GM18502 (cell line): Measurements from ENCODE around the gene TRIM28.
"Not testable (repeated sequence)": the region's sequence is repeated elsewhere in the genome, so short reads cannot be mapped to it uniquely, and the experiment has no call there.

Experiments
- ATAC-seq: cut with Tn5 transposase; IDR thresholded peaks from one replicate; pipeline ENCODE4 v1.9.1; 2021; ENCODE audit warnings: mild to moderate bottlenecking; ENCODE audit not compliant: unreplicated experiment, poor library complexity

TRIM28 gene

DNA sequence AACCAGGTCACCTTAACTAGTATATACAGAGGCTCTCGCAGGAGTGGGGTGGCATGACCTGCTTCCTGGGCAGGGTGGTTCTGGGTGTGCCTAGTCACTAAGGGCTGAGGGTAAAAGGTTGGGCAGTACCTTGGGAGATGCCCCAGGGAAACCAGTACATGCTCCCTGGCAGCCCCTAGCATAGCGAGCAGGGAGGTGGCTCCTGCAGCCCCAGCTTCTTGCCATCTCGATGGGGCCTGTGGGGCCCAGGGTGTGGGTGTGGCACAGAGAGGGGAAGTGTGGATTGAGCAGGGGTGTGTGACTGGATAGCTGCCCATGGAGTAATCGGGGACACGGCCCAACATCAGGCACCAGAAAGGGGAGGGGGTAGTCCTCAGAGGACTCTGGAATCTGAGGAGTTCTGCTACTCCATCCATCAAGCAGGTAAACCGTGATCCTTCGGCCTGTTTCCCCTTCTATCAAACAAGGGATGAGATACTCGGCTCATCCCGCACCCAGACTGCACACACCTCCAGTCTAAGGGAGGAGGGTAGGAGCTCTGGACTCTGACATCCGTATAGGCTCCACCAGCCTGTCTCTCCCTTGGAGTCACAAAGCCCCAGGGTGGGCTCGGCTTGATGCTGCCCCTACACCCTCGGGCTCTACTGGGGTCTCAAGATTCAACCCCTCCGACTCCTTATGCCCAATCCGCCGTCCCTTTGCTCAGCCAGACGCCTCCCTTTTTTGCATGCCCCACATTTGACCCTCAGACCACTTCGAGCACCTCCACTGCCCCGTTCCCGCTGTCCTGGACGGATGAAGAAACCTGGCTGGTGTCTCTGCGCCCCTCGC lies 25.4 kb upstream of the TRIM28 start:
- no peak for ATAC-seq

DNA sequence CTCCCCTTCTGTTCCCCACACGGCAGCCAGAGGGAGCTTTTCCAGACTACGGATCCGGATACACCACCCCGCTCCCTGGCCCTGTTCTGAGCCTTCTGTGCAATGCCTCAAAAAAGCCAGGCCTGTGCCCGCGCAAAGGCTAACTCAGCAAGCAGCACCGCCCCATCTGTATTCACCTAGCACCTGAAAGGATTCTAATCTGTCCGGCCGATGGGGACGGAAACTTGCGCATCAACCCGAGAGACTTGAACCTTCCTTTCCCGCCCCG lies 24.8 kb upstream of the TRIM28 start:
- no peak for ATAC-seq

DNA sequence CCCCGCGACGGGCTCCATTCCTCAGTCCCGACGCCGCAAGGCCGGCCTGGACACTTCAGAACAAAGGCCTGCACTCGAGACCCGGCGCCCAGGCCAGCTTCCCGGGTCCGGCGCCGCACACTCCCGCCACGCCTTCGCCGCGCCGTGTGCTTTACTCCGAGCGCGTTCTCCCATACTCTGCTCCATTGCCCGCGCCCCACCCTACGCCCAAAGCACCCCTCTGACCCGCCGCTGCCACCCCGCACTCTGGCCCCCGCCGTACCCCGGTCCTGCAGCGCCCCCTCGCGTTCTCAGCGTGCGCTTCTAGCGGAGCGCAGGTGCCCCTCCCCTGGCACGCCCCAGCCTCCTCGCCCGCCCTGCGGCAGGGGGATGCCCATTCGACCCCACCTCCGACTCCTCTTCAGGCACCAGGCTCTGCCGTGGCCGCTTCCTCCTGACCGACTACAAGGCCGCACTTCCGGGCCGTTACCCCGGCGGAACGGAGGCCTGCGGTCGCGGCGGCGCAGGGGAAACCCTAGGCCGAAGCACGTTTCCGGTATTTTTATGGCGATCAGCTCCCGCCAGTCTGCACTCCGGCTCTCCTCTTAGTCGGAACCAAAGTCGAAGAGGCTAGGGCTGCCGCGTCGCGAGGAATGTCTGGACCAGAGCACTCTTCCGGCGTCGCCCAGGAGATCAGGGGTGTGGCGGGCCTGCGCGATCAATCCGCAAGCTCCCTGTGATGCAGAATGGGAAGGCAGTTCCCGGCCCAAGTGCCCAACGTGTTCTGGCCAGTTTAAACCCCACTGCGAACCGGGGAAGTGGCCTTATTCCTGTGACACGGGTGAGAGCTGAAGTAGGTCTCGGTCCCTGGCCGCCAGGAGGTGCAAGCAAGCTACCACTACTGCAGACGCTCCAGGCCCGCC lies 24.3 kb upstream of the TRIM28 start, which contains the start of gene ZBTB45:
ZBTB45 (minus strand) TSS at position 456 of the 902 bp plus-strand sequence. CDS start 2,137 bp downstream, outside the sequence.
- ATAC-seq = peak; percentile 76

DNA sequence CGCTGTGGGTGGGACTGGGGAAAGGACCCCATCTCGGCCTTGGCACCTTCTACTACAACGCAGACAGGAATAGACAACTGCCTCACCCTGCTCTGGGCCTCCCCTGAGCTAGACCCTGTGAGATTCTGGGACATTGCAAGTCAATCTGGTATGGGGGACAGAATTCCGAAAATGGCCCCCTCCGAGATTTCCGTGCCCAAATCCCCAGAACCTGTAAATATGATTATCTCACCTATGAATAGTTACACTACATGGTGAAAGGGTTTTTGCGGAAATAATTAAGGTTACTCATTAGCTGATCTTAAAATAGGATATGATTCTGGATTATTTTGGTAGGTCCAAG lies 23.6 kb upstream of the TRIM28 start:
- no peak for ATAC-seq

DNA sequence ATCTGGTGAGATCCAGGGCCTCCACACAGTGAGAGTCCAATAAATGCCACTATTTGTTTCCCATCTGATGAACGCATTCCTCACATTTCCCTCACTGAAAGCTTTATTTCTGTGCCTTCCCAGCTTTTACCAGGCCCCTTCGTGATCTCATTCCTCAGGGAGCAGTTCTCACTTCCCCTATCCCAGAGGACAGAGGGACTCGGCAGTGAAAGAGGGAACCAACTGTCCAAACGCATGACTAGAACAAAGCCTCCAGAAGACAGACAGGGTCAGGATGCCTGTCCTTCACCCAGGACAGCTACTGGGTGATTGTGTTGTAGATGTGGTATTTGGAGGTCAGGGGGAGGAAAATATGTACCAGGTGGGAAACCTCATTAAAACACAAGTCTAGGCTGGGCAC lies 22.2 kb upstream of the TRIM28 start:
- ATAC-seq = no peak

DNA sequence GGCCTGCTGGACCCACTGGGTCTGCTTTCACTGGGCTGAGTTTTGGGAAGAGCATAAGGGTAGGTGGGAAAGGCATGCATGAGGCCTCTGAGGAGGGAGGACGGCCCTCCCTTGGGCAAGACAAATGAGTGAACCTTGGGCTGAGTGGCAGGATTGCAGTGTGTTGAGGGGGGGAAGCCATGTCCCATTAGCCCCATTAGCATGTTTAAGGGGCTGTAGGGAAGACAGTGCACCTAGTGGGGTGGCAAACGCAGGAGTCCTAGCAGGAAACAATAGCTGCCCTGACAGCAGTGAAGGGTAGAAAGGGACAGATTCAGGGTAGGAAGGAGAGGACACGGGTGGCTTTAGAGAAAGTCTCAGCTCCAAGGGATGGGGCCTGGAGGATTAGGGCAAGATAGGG lies 21.2 kb upstream of the TRIM28 start:
- no peak for ATAC-seq

DNA sequence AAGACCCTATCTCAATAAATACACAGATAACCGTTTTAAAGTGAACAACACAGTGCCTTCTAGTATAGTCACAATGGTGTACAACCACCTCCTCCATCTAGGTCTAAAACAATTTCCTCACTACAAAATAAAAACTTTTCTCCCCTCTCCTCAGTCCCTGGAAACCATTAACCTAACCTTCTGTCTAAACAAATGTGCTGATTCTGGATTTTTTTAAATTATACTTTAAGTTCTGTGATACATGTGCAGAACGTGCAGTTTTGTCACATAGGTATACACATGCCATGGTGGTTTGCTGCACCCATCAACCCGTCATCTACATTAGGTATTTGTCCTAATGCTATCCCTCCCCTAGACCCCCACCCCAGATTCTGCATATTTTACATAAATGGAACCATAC lies 14.5 kb upstream of the TRIM28 start:
- ATAC-seq = no peak

DNA sequence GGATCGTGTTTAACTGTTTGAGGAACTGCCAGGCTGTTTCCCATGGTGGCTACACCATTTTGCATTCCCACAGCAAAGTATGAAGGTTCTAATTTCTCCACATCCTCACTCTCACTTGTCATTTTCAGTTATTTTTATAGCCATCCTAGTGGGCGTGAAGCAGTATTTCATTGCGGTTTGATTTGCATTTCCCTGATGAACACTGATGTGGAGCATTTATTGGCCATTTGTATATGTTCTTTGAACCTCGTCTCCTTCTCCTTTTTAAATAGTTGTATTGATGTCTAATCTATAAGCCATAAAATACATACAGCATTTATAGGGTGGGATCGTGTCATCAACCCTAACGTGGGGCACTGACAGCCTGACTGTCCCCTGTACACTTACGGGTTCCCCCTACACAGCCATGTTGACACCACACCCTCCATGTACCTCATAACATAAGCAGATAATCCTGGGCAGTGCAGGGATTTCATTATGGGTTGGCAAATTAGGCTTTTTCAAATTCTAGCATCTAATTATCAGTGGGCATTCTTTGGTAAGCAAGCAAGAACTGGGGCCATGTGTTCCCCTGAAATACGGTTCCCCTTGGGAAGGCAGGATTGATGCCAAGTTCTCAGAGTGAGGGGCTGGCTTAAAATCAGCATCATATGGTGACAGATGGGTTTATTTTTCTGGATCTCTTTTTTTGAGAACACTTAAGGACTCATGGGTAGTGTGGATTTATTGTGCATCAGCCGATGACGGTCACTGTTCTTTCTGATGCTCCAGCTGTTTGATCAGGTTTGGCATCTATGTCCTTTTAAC lies 12.6 kb upstream of the TRIM28 start:
- no peak for ATAC-seq

DNA sequence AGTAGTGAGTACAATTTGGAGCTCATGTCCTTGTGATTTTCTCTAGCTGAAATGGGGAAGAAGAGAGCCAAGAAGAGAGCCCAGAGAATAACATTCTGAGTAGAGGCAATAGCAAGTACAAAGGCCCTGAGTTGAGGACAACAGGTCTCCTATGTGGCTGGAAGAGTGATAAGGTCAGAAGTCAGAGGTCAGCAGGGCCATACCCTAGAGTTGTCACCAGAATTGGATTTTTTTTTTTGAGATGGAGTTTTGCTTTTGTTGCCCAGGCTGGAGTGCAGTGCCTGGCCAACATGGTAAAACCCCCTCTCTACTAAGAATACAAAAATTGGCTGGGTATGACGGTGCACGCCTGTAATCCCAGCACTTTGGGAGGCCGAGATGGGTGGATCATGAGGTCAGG lies 8.0 kb upstream of the TRIM28 start:
- no peak for ATAC-seq

DNA sequence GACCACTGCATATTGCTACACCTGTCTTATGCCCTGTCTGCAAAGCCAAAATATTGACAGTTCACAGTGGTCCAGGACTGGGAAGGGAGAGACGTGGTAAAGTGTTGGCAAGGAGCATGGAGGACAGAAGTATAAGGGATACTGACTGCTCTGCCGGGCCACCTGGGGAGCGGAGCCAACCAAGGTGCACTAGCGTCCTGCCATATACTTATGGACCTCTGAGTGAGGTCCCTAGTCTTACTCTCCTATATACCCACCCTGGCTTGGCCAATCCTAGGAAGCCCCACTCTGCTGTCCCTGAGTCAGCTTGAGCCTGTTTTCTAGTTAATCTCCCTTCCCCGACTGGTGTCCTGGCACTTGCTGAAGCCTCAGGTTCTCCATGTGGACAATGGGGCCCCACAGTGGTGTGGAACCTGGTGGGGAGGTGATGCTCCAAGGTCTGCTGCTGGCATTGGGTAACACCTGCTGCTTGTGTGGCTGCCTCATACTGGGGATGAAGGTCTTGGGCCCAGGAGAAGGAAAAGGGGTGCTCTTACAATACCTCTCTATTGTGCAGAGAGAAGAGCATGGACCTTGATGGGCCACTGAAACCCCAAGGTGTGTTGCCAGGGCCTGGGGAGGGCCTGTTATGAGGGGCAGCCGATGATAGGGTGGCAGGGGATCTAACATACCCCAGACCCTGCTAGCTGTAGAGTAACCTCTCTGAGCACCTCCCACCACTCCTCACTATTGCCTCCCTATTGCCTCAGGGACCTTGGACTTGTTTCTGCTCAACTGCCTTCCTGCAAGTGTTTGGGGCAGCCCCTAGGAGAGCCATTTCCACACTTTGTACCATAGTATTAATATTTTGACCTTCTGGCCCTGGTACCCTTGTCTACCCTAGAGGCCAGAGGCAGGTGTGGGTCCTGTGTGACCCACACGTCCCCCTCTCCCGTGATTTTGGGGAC lies 6.7 kb upstream of the TRIM28 start:
- ATAC-seq = no peak

DNA sequence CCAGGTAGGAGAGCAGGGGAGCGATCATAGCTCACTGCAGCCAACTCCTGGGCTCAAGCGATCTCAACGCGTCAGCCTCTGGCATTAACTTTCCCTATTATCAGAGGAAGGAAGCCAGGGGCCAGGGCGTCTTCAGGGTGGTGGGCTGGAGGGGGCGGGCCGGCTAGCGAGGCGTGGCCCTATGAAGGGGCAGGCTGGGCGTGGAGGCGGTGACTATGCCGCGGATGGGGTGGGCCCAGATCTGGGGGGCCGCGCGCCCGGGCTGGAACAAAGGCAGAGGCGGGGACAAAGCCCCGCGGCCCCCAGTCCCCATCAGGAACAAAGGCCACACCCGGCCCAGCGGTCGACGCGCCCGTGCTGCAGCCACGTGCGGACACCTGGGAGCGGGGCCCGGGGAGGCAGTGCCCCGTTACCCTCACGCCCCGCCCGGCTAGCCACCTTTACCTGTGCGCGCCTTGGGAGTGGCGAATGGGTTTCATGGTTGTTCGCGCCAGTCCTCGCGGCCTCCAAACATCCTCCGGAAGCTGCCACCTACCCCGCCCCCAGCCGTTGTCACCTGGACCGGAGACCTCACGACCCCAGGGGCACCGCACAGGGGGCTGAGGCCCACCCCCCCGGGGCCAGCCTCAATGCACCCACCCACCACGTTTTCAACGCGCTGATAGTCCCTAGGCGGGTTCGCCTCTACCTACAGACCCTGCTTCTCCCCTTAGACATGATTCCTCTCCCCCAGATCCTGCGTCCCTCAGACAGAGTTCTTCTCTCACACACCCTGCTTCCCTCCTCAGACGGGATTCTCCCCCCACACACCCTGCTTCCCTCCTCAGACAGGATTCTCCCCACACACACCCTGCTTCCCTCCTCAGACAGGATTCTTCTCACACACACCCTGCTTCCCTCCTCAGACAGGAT lies 5.4 kb upstream of the TRIM28 start:
- ATAC-seq = no peak

DNA sequence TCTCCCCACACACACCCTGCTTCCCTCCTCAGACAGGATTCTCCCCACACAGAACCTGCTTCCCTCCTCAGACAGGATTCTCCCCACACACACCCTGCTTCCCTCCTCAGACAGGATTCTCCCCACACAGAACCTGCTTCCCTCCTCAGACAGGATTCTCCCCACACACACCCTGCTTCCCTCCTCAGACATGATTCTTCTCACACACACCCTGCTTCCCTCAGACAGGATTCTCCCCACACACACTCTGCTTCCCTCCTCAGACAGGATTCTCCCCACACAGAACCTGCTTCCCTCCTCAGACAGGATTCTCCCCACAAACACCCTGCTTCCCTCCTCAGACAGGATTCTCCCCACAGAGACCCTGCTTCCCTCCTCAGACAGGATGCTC lies 4.7 kb upstream of the TRIM28 start:
- not testable (repeated sequence) for ATAC-seq

DNA sequence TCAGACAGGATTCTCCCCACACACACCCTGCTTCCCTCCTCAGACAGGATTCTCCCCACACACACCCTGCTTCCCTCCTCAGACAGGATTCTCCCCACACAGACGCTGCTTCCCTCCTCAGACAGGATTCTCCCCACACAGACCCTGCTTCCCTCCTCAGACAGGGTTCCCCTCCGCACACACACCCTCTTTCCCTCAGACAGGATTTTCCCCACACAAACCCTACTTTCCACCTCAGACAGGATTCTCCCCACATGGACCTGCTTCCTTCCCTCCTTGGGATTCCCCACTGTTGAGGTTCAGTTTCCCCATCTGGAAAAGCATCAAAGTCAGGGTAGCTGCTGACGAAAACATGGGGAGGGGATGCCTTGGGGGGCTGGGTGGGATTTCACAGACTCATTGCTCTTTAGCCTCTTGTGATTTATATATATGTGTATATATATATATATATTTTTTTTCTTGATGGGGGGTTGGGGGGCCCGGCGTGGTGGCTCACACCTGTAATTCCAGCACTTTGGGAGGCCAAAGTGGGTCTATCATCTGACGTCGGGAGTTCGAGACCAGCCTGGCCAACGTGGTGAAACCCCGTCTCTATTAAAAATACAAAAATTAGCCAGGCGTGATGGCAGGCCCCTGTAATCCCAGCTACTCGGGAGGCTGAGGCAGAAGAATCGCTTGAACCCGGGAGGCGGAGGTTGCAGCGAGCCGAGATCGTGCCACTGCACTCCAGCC lies 1.1 kb upstream of the TRIM28 start:
- not testable (repeated sequence) for ATAC-seq

DNA sequence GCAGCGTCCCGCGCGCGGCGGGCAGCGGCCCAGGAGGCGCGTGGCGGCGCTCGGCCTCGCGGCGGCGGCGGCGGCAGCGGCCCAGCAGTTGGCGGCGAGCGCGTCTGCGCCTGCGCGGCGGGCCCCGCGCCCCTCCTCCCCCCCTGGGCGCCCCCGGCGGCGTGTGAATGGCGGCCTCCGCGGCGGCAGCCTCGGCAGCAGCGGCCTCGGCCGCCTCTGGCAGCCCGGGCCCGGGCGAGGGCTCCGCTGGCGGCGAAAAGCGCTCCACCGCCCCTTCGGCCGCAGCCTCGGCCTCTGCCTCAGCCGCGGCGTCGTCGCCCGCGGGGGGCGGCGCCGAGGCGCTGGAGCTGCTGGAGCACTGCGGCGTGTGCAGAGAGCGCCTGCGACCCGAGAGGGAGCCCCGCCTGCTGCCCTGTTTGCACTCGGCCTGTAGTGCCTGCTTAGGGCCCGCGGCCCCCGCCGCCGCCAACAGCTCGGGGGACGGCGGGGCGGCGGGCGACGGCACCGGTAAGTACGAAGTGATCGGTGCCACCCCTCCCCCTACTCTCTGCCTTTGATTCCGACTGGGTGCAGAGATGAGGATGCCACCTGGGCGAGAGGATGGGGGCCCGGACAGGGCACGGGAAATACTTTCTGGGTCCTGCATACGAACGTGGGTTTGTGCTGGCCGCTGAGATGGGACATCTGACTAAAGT lies 874 bp downstream of the TRIM28 start:
- peak; percentile 58 for ATAC-seq

DNA sequence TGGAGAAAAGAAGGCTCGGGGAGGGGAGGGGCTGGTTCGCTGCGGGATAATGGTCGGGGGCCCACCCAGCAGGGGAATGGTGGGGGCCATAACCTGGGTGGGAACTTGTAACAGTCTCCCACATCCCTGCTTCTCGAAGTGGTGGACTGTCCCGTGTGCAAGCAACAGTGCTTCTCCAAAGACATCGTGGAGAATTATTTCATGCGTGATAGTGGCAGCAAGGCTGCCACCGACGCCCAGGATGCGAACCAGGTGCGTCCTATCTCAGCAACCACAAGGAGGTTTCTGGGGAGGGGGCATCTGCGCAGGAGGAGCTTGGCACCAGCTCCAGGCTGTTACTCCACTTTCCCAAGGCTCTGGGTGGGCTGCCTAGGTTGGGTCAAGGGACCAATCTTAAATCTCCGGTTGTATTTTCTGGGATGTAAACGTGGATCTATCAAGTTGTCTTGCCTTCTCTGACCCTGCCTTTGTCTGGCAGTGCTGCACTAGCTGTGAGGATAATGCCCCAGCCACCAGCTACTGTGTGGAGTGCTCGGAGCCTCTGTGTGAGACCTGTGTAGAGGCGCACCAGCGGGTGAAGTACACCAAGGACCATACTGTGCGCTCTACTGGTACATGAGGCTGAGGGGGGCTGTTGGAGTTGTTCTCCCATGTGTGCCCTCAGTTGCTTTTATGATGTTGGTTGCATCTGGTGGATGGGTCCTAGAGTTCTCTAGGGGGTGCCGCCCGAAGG lies 1.6 kb downstream of the TRIM28 start:
- ATAC-seq = no peak

DNA sequence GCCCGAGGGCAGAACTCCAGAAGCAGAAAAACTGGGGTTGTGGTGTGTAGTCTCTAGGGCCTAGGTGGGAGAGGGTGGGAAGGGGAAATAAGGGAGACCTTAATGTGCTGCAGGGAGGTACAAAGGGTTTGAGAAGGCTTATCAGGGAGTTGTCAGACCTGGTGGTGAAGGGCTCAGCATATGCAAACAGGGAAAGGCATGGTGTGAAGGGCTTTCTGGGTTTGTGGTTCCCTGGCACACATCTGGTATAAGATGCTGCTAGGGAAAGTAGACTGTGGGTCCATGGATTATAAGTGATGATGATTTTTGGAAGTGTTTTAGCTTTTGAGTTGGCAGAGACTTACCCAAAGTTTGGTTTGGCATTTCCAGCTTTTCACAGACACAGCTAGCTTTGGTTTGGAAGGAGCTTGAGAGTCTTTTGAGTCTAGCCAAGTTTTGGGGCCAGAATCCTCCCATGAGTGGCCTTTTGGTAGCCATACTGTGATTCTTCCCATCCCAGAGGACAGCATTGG lies 2.2 kb downstream of the TRIM28 start:
- no peak for ATAC-seq
